Measurements from ENCODE around the gene PARP3. TPM values are rescaled to one million over a fixed set of nuclear protein-coding genes. Genes with fewer than 3 reads are reported as not detected.
A peak's percentile ranks its signal among the peaks of the same experiment; 100 is the strongest.

PARP3 gene
- total RNA-seq, 1 donor from 2014 or later = 14.3 TPM

- H3K4me3 ChIP-seq = peak overlapping the region; percentile 82
- no peaks in the 10 kb centered on the region for H3K9me3 ChIP-seq (replicated peaks)
- intact Hi-C loops (cut with micrococcal nuclease) = no loop called here
- TF ChIP-seq, protein P1, sequence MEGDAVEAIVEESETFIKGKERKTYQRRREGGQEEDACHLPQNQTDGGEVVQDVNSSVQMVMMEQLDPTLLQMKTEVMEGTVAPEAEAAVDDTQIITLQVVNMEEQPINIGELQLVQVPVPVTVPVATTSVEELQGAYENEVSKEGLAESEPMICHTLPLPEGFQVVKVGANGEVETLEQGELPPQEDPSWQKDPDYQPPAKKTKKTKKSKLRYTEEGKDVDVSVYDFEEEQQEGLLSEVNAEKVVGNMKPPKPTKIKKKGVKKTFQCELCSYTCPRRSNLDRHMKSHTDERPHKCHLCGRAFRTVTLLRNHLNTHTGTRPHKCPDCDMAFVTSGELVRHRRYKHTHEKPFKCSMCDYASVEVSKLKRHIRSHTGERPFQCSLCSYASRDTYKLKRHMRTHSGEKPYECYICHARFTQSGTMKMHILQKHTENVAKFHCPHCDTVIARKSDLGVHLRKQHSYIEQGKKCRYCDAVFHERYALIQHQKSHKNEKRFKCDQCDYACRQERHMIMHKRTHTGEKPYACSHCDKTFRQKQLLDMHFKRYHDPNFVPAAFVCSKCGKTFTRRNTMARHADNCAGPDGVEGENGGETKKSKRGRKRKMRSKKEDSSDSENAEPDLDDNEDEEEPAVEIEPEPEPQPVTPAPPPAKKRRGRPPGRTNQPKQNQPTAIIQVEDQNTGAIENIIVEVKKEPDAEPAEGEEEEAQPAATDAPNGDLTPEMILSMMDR (IDR thresholded peaks at IDR 0.05; ENCODE audit: borderline replicate concordance) = no peak
- peak; percentile 54 for DNase-seq
- no peaks in the 10 kb centered on the region for H3K27me3 ChIP-seq (ENCODE audit: low read depth)
- peaks cover 40% of the 10 kb centered on the region for H3K36me3 ChIP-seq
- peaks cover 36% of the 10 kb centered on the region for H3K4me1 ChIP-seq
- peak overlapping the region; percentile 98 for H3K27ac ChIP-seq (replicated peaks)
Measured at GRCh38 chr3:51942603-51943450, 664 bp downstream of the PARP3 start.

GRCh38 chr3:51943451-51944391, 1.6 kb downstream of the PARP3 start:
- H3K27ac ChIP-seq (replicated peaks) = peak overlapping the region; percentile 98
- intact Hi-C loops (cut with micrococcal nuclease) = no loop called here
- TF ChIP-seq, protein P1 (IDR thresholded peaks at IDR 0.05; ENCODE audit: borderline replicate concordance) = no peak
- H3K4me3 ChIP-seq = peak overlapping the region; percentile 82
- no peaks in the 10 kb centered on the region for H3K9me3 ChIP-seq (replicated peaks)
- H3K27me3 ChIP-seq (ENCODE audit: low read depth) = no peaks in the 10 kb centered on the region
- no peak for DNase-seq
- H3K4me1 ChIP-seq = peaks cover 36% of the 10 kb centered on the region
- peaks cover 40% of the 10 kb centered on the region for H3K36me3 ChIP-seq

DNA sequence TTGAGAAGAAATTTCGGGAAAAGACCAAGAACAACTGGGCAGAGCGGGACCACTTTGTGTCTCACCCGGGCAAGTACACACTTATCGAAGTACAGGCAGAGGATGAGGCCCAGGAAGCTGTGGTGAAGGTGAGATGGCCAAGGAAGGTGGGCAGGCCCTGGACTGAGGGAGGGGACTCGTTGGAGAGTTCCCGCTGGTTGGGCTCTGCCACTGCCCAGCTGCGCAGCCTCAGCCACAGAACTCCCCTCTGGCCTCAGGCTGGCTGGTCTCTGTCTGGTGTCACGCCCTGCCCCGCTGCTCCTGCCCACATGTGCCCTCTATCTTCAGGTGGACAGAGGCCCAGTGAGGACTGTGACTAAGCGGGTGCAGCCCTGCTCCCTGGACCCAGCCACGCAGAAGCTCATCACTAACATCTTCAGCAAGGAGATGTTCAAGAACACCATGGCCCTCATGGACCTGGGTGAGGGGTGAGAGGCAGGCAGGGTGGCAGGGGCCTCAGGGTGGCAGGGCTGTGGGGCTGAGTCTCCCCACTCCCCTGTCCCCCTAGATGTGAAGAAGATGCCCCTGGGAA, 2.4 kb downstream of the PARP3 start:
- no peak overlapping the region for H3K27ac ChIP-seq (replicated peaks)
- no peak overlapping the region for H3K4me3 ChIP-seq
- no peaks in the 10 kb centered on the region for H3K27me3 ChIP-seq (ENCODE audit: low read depth)
- H3K4me1 ChIP-seq = peaks cover 36% of the 10 kb centered on the region
- TF ChIP-seq, protein P1 (IDR thresholded peaks at IDR 0.05; ENCODE audit: borderline replicate concordance) = no peak
- DNase-seq = no peak
- H3K9me3 ChIP-seq (replicated peaks) = no peaks in the 10 kb centered on the region
- intact Hi-C loops (cut with micrococcal nuclease) = no loop called here
- H3K36me3 ChIP-seq = peaks cover 35% of the 10 kb centered on the region

- intact Hi-C loops (cut with micrococcal nuclease) = no loop called here
Measured at GRCh38 chr3:51945031-51945840, 3.1 kb downstream of the PARP3 start.

More at GRCh38 chr3:51945031-51945840, 3.1 kb downstream of the PARP3 start:
- no peaks in the 10 kb centered on the region for H3K27me3 ChIP-seq (ENCODE audit: low read depth)
- H3K9me3 ChIP-seq (replicated peaks) = no peaks in the 10 kb centered on the region
- H3K36me3 ChIP-seq = peaks cover 38% of the 10 kb centered on the region
- no peak for DNase-seq
- no peak overlapping the region for H3K4me3 ChIP-seq
- TF ChIP-seq, protein P1 (IDR thresholded peaks at IDR 0.05; ENCODE audit: borderline replicate concordance) = no peak
- H3K27ac ChIP-seq (replicated peaks) = no peak overlapping the region
- H3K4me1 ChIP-seq = peaks cover 31% of the 10 kb centered on the region
